Right lobe of liver (tissue), 4 donors: Measurements from ENCODE around the gene KRTAP11-1.

Experiments
- POLR2A ChIP-seq: fragments of 450-650 bp; IDR thresholded peaks from one replicate; pipeline ENCODE4 v1.6.1; 2017; ENCODE audit warnings: antibody characterized with exemption, mild to moderate bottlenecking
- TF ChIP-seq, protein P1 (sequence below), 4 donors: fragments of 200-600 bp in 3 of 4; fragments of 450-650 bp in 1 of 4; IDR thresholded peaks; one replicate each; pipeline versions ENCODE4 v1.5.1 to v1.8.0; 2016 to 2022; ENCODE audit warnings: antibody characterized with exemption in 4 of 4, mild to moderate bottlenecking in 2 of 4
- donor health status: DM: no; HTN: no; CAD: no.
- donor health status: DM: no; HTN: no; CAD: no.
- donor health status: DM: no; HTN: yes; CAD: no.

DNA sequence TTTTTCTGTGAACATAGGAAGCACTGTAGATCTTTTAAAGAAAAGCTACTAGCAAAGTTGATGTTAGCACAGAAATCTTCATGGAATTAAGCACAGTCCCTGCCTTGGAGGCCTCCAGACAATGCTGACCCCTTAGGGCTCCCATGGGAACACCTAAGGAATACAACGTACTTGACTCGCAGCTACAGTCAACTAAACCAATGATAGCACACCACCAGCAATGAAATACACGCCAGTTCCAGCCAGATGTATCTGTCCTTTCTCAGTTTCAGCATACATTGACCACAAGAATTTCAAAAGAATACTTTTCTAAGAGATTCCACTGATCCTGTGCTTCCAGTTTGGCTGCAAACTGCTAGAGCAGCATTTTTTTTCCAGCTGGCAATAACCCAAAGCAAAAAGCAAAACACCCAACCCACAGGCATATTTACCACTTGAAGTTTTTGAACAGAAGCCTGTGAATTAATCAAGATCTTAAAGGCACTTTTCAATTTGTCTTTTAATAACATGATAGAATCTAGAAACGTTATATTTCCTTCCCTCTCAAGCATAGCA, 42.8 kb upstream of the KRTAP11-1 start:
- TF ChIP-seq, protein P1, sequence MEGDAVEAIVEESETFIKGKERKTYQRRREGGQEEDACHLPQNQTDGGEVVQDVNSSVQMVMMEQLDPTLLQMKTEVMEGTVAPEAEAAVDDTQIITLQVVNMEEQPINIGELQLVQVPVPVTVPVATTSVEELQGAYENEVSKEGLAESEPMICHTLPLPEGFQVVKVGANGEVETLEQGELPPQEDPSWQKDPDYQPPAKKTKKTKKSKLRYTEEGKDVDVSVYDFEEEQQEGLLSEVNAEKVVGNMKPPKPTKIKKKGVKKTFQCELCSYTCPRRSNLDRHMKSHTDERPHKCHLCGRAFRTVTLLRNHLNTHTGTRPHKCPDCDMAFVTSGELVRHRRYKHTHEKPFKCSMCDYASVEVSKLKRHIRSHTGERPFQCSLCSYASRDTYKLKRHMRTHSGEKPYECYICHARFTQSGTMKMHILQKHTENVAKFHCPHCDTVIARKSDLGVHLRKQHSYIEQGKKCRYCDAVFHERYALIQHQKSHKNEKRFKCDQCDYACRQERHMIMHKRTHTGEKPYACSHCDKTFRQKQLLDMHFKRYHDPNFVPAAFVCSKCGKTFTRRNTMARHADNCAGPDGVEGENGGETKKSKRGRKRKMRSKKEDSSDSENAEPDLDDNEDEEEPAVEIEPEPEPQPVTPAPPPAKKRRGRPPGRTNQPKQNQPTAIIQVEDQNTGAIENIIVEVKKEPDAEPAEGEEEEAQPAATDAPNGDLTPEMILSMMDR (IDR thresholded peaks at IDR 0.05): no peak
- TF ChIP-seq POLR2A: no peak
